ENCODE results near the gene OPRM1. TPM values are rescaled to one million over a fixed set of nuclear protein-coding genes. Genes with fewer than 3 reads are reported as not detected.
"Not testable (repeated sequence)": the region's sequence is repeated elsewhere in the genome, so short reads cannot be mapped to it uniquely, and the experiment has no call there.

OPRM1 gene
- total and polyA plus RNA-seq, 11 donors, result not detected

DNA sequence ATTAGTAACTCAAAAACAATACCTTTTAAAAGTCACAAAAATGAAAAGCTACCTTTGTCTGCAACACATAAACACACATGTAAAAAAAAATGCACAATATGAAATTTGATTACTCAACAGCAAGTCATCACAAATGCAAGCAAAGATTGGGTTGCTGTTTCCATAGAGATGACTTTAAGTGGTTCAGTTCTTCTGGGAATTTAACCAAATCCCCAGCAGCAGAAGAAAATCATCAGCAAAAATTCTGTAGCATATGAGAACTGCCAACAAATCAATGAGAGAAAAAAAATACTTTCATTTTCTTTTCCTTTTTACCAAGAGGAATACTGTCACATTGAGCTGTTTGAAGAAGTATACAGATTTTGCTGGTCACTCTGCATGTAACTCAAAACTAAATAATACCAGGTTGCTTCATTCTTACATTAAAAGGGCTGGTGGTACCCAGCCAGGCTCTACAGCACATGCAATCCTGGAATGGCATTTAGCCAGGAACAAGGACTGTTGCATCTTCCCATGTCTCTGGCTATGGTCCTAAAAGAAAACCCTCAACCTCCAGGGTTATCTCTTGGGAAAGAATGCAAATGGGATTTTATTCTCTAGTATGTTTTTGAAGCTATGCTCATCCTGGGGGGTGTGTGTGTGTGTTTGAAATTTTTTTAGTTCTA is 158.3 kb downstream of the OPRM1 start:
- Histone ChIP-seq H3K9me3 (no peaks in the 10 kb centered on the region), H3K4me3 (no peak overlapping the region), H3K27me3 (no peaks in the 10 kb centered on the region), H3K36me3 (no peaks in the 10 kb centered on the region), H3K27ac (peak overlapping the region in 1 of 12 donors; percentile 78), H3K4me1 (peaks cover 0 to 27% (median 0%) of the 10 kb centered on the region in 12 donors)
- TF ChIP-seq, protein P1, sequence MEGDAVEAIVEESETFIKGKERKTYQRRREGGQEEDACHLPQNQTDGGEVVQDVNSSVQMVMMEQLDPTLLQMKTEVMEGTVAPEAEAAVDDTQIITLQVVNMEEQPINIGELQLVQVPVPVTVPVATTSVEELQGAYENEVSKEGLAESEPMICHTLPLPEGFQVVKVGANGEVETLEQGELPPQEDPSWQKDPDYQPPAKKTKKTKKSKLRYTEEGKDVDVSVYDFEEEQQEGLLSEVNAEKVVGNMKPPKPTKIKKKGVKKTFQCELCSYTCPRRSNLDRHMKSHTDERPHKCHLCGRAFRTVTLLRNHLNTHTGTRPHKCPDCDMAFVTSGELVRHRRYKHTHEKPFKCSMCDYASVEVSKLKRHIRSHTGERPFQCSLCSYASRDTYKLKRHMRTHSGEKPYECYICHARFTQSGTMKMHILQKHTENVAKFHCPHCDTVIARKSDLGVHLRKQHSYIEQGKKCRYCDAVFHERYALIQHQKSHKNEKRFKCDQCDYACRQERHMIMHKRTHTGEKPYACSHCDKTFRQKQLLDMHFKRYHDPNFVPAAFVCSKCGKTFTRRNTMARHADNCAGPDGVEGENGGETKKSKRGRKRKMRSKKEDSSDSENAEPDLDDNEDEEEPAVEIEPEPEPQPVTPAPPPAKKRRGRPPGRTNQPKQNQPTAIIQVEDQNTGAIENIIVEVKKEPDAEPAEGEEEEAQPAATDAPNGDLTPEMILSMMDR (IDR thresholded peaks at IDR 0.05), result no peak
- no peak for TF ChIP-seq POLR2A (IDR thresholded peaks at IDR 0.05)
- intact Hi-C loops (cut with DNase I), result no loop called here
- no peak for ATAC-seq
- no peak for DNase-seq

DNA sequence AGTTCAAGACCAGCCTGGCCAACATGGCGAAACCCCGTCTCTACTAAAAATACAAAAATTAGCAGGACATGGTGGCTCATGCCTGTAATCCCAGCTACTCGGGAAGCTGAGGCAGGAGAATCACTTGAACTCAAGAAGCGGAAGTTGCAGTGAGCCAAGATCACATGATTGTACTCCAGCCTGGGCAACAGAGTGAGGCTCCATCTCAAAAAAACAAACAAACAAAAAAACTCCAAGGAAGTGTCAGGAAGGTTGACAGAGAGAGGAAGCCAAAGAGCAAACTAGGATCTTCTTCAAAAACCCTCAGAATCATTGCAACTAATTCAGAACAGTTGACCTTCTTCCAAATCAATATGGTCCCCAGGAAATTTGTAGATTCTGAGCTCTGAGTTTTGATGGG is 162.6 kb downstream of the OPRM1 start:
- H3K4me3 ChIP-seq; H3K27me3 ChIP-seq; ATAC-seq; H3K36me3 ChIP-seq; H3K9me3 ChIP-seq; intact Hi-C loops (cut with DNase I): not testable (repeated sequence)
- Histone ChIP-seq H3K4me1 (peaks cover 0 to 31% (median 0%) of the 10 kb centered on the region in 12 donors), H3K27ac (peak overlapping the region in 1 of 12 donors; percentile 61)
- DNase-seq, result peak in 1 of 5 donors; percentile 32
- WGBS, 4 donors, result 90 to 96% (median 92%) methylated on average over 4 of the region's 4 CpGs

DNA sequence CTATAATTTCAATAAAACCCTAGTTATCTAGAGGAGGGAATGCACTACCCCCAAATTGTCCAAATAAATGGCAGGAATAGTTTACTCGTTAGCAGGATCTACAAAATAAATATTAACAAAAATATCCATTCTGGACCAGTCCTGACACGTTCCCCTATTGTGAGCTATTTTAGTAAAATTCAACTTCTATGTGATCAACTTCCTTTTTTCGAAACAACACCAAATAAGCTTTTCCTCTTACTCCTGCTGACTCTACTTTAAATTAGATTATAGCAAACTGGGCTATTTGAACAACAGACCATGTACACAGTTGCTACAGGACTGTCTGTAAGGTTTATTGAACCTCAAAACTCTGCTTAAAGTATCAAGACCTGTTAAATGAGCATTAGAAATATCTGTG is 163.3 kb downstream of the OPRM1 start:
- H3K4me3 ChIP-seq, result no peak overlapping the region
- 58 to 69% (median 64%) methylated on average over 3 of the region's 3 CpGs for WGBS, 4 donors
- intact Hi-C loops (cut with DNase I), result no loop called here
- peaks cover 0 to 25% (median 0%) of the 10 kb centered on the region in 12 donors for H3K4me1 ChIP-seq
- DNase-seq (no peak), ATAC-seq (peak in 2 of 4 donors; percentile 33 to 49)
- peak overlapping the region in 1 of 12 donors; percentile 61 for H3K27ac ChIP-seq
- H3K36me3 ChIP-seq, result no peaks in the 10 kb centered on the region
- no peaks in the 10 kb centered on the region for H3K9me3 ChIP-seq
- no peak for TF ChIP-seq POLR2A (IDR thresholded peaks at IDR 0.05)
- TF ChIP-seq, protein P1 (IDR thresholded peaks at IDR 0.05), result no peak
- no peaks in the 10 kb centered on the region for H3K27me3 ChIP-seq

DNA sequence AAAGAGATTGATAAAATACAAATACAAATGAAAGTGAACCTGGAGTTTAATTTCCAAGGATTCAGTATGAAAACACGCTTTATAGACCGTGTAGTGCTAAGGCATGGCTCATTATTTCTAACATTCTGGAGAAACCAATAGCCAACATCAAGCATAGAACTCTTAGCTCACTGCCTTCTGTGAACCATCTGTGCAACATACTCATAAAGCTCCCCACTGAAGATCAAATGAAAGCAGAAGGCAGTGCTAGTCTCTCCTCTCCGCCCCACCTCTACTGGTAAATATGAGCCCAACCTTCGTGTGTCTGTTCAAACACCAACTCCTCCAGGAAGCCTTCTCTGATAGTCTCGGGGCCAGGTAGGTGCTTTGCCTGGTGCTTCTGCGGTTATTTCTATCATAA is 163.9 kb downstream of the OPRM1 start:
- peak overlapping the region in 1 of 12 donors; percentile 61 for H3K27ac ChIP-seq

More for the DNA sequence above, 163.9 kb downstream of the OPRM1 start:
- DNase-seq (no peak), ATAC-seq (no peak)
- intact Hi-C loops (cut with DNase I), result no loop called here
- no peaks in the 10 kb centered on the region for H3K9me3 ChIP-seq
- TF ChIP-seq, protein P1 (IDR thresholded peaks at IDR 0.05), result no peak
- no peak for TF ChIP-seq POLR2A (IDR thresholded peaks at IDR 0.05)
- H3K4me1 ChIP-seq, result peaks cover 0 to 19% (median 0%) of the 10 kb centered on the region in 12 donors
- 90 to 99% (median 93%) methylated on average over 6 of the region's 6 CpGs for WGBS, 4 donors
- H3K4me3 ChIP-seq, result no peak overlapping the region
- no peaks in the 10 kb centered on the region for H3K36me3 ChIP-seq
- H3K27me3 ChIP-seq, result no peaks in the 10 kb centered on the region

Measured in heart left ventricle (tissue), 16 donors.